ENCODE measurements around the gene RNF169.

RNF169 gene

DNA sequence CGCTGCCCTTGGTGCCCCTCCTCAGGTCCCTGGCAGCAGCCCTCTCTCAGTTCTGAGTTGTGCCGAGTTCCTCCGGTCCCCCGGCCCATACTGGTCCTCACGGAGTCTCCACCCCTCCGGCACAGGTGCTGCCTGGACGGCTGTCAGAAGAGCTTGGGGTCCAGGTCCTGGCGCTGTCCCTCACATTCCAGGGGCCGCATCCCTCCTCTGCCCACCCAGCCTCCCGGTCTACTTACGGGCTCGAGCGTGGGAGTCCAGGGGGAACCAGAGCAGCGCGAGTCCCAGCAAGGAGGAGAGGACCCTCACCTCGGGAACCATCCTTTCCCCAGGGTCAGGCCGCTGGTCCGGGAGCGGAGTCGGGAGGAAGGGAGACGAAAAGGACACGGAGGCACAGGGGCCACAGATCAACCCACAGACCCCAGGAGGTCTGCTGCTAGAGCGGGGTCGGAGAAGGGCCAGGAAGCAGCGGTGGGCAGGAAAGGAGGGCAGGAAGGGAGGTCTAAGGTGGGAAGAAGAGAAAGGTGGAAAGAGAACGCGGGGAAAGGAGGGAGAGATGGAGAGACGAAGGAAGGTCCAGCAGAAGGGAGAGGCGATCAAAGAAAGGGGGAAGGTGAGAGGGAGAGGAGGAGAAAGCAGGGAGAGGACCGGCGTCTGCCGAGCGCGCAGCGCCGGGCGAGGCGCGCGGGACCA is 17.9 kb upstream of the RNF169 start:
- no peaks in the 10 kb centered on the region for H3K79me1 ChIP-seq (ENCODE audit: low read depth, low read length)
- H3K14ac ChIP-seq (ENCODE audit: low read length), result no peak overlapping the region
- no peak overlapping the region for H3K23ac ChIP-seq (ENCODE audit: low read depth, low read length, poor library complexity)
- H2AFZ ChIP-seq (ENCODE audit: low read length), result peak overlapping the region; percentile 89
- peak overlapping the region; percentile 71 for H3K18ac ChIP-seq (ENCODE audit: low read length)
- H3K36me3 ChIP-seq (replicated peaks in 1 of 2; ENCODE audit: control insufficient read depth in 2 of 2, insufficient read depth in 2 of 2, low read length in 2 of 2), result no peaks in the 10 kb centered on the region
- H2BK12ac ChIP-seq (ENCODE audit: low read length), result no peak overlapping the region
- no peak overlapping the region for H4K91ac ChIP-seq (ENCODE audit: low read depth, low read length, poor library complexity)
- H3K4ac ChIP-seq (ENCODE audit: low read length), result no peak overlapping the region
- H3K4me2 ChIP-seq (ENCODE audit: insufficient read depth, low read length, poor library complexity, severe bottlenecking), result peak overlapping the region; percentile 90
- peaks cover 11 to 89% (median 43%) of the 10 kb centered on the region in 3 experiments for H3K27me3 ChIP-seq (ENCODE audit: control insufficient read depth in 3 of 3, insufficient read depth in 3 of 3, low read depth in 1 of 3, low read length in 3 of 3)
- WGBS, 2 donors (ENCODE audit: extremely low coverage in 2 of 2, insufficient read length in 2 of 2, insufficient replicate concordance in 1 of 2), result no CpG with 5 or more reads among the region's 40 CpGs
- H3K9me3 ChIP-seq (replicated peaks in 1 of 2; ENCODE audit: control insufficient read depth in 2 of 2, insufficient read depth in 1 of 2, low read depth in 1 of 2, low read length in 2 of 2), result peaks cover 0 to 7% of the 10 kb centered on the region in 2 donors
- no peak overlapping the region for H3K27ac ChIP-seq (replicated peaks; ENCODE audit: low read length)
- H2BK5ac ChIP-seq (ENCODE audit: low read length), result peak overlapping the region; percentile 31
- no peak overlapping the region for H2BK15ac ChIP-seq (ENCODE audit: low read length)
- H3K9ac ChIP-seq (ENCODE audit: low read depth, low read length, poor library complexity), result peak overlapping the region; percentile 56
- no peak for DNase-seq (ENCODE audit: low spot score)
- peak overlapping the region; percentile 21 for H2AK5ac ChIP-seq (ENCODE audit: low read depth, low read length)
- no peak overlapping the region for H4K8ac ChIP-seq (ENCODE audit: low read depth, low read length)
- peak overlapping the region; percentile 38 to 76 for H3K4me3 ChIP-seq (ENCODE audit: low read length in 2 of 2)
- H2BK120ac ChIP-seq (ENCODE audit: low read depth, low read length), result no peak overlapping the region
- peaks cover 0 to 6% of the 10 kb centered on the region in 2 donors for H3K4me1 ChIP-seq (ENCODE audit: control insufficient read depth in 2 of 2, insufficient read depth in 1 of 2, low read depth in 1 of 2, low read length in 2 of 2)

- no peak for DNase-seq (ENCODE audit: low spot score)
- peak within 1 kb of the TSS; percentile 31 for H2BK5ac ChIP-seq (ENCODE audit: low read length)
- H4K8ac ChIP-seq (ENCODE audit: low read depth, low read length), result no peak within 1 kb of the TSS
- peak within 1 kb of the TSS; percentile 17 for H3K23ac ChIP-seq (ENCODE audit: low read depth, low read length, poor library complexity)
- no peak within 1 kb of the TSS for H3K14ac ChIP-seq (ENCODE audit: low read length)
- H2AK5ac ChIP-seq (ENCODE audit: low read depth, low read length), result peak within 1 kb of the TSS; percentile 21
- H2AFZ ChIP-seq (ENCODE audit: low read length), result peak within 1 kb of the TSS; percentile 89
- H3K27me3 ChIP-seq (ENCODE audit: control insufficient read depth in 3 of 3, insufficient read depth in 3 of 3, low read depth in 1 of 3, low read length in 3 of 3), result peaks cover 11 to 82% (median 43%) of the 10 kb centered on the region in 3 experiments
- H3K18ac ChIP-seq (ENCODE audit: low read length), result peak within 1 kb of the TSS; percentile 81
- H3K9ac ChIP-seq (ENCODE audit: low read depth, low read length, poor library complexity), result peak within 1 kb of the TSS; percentile 56
- no peak within 1 kb of the TSS for H4K91ac ChIP-seq (ENCODE audit: low read depth, low read length, poor library complexity)
- no peak within 1 kb of the TSS for H3K4ac ChIP-seq (ENCODE audit: low read length)
- H3K4me3 ChIP-seq (ENCODE audit: low read length in 2 of 2), result peak within 1 kb of the TSS; percentile 38 to 76
- no peak within 1 kb of the TSS for H2BK15ac ChIP-seq (ENCODE audit: low read length)
- H3K27ac ChIP-seq (replicated peaks; ENCODE audit: low read length), result no peak within 1 kb of the TSS
- H3K79me1 ChIP-seq (ENCODE audit: low read depth, low read length), result no peaks in the 10 kb centered on the region
- peaks cover 0 to 7% of the 10 kb centered on the region in 2 donors for H3K9me3 ChIP-seq (replicated peaks in 1 of 2; ENCODE audit: control insufficient read depth in 2 of 2, insufficient read depth in 1 of 2, low read depth in 1 of 2, low read length in 2 of 2)
- H2BK120ac ChIP-seq (ENCODE audit: low read depth, low read length), result peak within 1 kb of the TSS; percentile 30
- H3K36me3 ChIP-seq (replicated peaks in 1 of 2; ENCODE audit: control insufficient read depth in 2 of 2, insufficient read depth in 2 of 2, low read length in 2 of 2), result no peaks in the 10 kb centered on the region
- no peak within 1 kb of the TSS for H2BK12ac ChIP-seq (ENCODE audit: low read length)
- no CpG with 5 or more reads among the region's 69 CpGs for WGBS, 2 donors (ENCODE audit: extremely low coverage in 2 of 2, insufficient read length in 2 of 2, insufficient replicate concordance in 1 of 2)
- H3K4me2 ChIP-seq (ENCODE audit: insufficient read depth, low read length, poor library complexity, severe bottlenecking), result peak within 1 kb of the TSS; percentile 90
- H3K4me1 ChIP-seq (ENCODE audit: control insufficient read depth in 2 of 2, insufficient read depth in 1 of 2, low read depth in 1 of 2, low read length in 2 of 2), result peaks cover 0 to 6% of the 10 kb centered on the region in 2 donors
Measured at GRCh38 chr11:74731301-74732094, 17.2 kb upstream of the RNF169 start, which contains the start of gene CHRDL2. TSS of gene CHRDL2 (minus strand) at chr11:74731426. CDS start at chr11:74730888, 538 bp downstream.

- no peaks in the 10 kb centered on the region for H3K79me1 ChIP-seq (ENCODE audit: low read depth, low read length)
- H4K8ac ChIP-seq (ENCODE audit: low read depth, low read length), result no peak overlapping the region
- H3K27me3 ChIP-seq (ENCODE audit: control insufficient read depth in 3 of 3, insufficient read depth in 3 of 3, low read depth in 1 of 3, low read length in 3 of 3), result peaks cover 11 to 62% (median 32%) of the 10 kb centered on the region in 3 experiments
- H3K4ac ChIP-seq (ENCODE audit: low read length), result no peak overlapping the region
- H3K18ac ChIP-seq (ENCODE audit: low read length), result no peak overlapping the region
- no peak overlapping the region for H2AFZ ChIP-seq (ENCODE audit: low read length)
- H4K91ac ChIP-seq (ENCODE audit: low read depth, low read length, poor library complexity), result no peak overlapping the region
- no peak overlapping the region for H2AK5ac ChIP-seq (ENCODE audit: low read depth, low read length)
- no peak overlapping the region for H3K4me3 ChIP-seq (ENCODE audit: low read length in 2 of 2)
- peaks cover 0 to 7% of the 10 kb centered on the region in 2 donors for H3K9me3 ChIP-seq (replicated peaks in 1 of 2; ENCODE audit: control insufficient read depth in 2 of 2, insufficient read depth in 1 of 2, low read depth in 1 of 2, low read length in 2 of 2)
- peaks cover 0 to 6% of the 10 kb centered on the region in 2 donors for H3K4me1 ChIP-seq (ENCODE audit: control insufficient read depth in 2 of 2, insufficient read depth in 1 of 2, low read depth in 1 of 2, low read length in 2 of 2)
- H3K36me3 ChIP-seq (replicated peaks in 1 of 2; ENCODE audit: control insufficient read depth in 2 of 2, insufficient read depth in 2 of 2, low read length in 2 of 2), result no peaks in the 10 kb centered on the region
- no peak overlapping the region for H3K27ac ChIP-seq (replicated peaks; ENCODE audit: low read length)
- no peak overlapping the region for H2BK120ac ChIP-seq (ENCODE audit: low read depth, low read length)
- H3K9ac ChIP-seq (ENCODE audit: low read depth, low read length, poor library complexity), result no peak overlapping the region
- no peak overlapping the region for H3K14ac ChIP-seq (ENCODE audit: low read length)
- no CpG with 5 or more reads among the region's 1 CpG for WGBS, 2 donors (ENCODE audit: extremely low coverage in 2 of 2, insufficient read length in 2 of 2, insufficient replicate concordance in 1 of 2)
- no peak overlapping the region for H3K4me2 ChIP-seq (ENCODE audit: insufficient read depth, low read length, poor library complexity, severe bottlenecking)
- H2BK12ac ChIP-seq (ENCODE audit: low read length), result no peak overlapping the region
- H2BK15ac ChIP-seq (ENCODE audit: low read length), result no peak overlapping the region
- H2BK5ac ChIP-seq (ENCODE audit: low read length), result no peak overlapping the region
- no peak for DNase-seq (ENCODE audit: low spot score)
- no peak overlapping the region for H3K23ac ChIP-seq (ENCODE audit: low read depth, low read length, poor library complexity)
Measured at GRCh38 chr11:74734559-74734925, 14.1 kb upstream of the RNF169 start.

DNA sequence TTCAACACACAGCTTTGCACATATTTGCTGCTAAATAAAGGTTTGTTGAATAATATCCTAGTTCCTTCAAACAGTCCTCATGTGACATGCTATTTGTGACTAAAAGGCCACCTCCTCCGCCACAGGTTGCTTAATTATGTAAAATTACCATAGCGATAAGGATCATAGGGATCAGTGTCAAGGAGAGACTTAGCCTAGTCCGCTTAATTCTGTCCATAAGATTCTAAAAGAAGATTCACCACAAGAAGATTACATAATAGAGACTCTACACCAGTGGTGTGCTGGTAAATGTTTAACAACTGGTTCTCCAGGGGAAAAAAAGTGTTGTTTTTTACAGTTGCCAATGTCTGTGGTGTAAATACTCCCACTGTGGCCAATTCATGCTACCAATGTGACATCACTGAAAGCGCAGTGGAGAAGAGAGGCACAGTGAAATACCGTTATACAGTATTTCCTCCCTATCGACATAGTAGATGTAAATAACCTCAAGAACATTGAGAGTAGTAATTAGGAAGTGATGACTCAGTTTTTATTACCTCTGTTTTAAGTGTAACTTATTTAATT is 13.2 kb upstream of the RNF169 start:
- Histone ChIP-seq H3K4me2 (ENCODE audit: insufficient read depth, low read length, poor library complexity, severe bottlenecking) (no peak overlapping the region), H2AK5ac (ENCODE audit: low read depth, low read length) (no peak overlapping the region), H2BK120ac (ENCODE audit: low read depth, low read length) (no peak overlapping the region), H3K27ac (replicated peaks; ENCODE audit: low read length) (no peak overlapping the region), H3K27me3 (ENCODE audit: control insufficient read depth in 3 of 3, insufficient read depth in 3 of 3, low read depth in 1 of 3, low read length in 3 of 3) (peaks cover 10 to 53% (median 23%) of the 10 kb centered on the region in 3 experiments), H2BK15ac (ENCODE audit: low read length) (no peak overlapping the region), H3K79me1 (ENCODE audit: low read depth, low read length) (no peaks in the 10 kb centered on the region), H4K91ac (ENCODE audit: low read depth, low read length, poor library complexity) (no peak overlapping the region), H2AFZ (ENCODE audit: low read length) (no peak overlapping the region), H2BK12ac (ENCODE audit: low read length) (no peak overlapping the region), H3K4me3 (ENCODE audit: low read length in 2 of 2) (no peak overlapping the region), H3K4me1 (ENCODE audit: control insufficient read depth in 2 of 2, insufficient read depth in 1 of 2, low read depth in 1 of 2, low read length in 2 of 2) (peaks cover 0 to 6% of the 10 kb centered on the region in 2 donors), H3K36me3 (replicated peaks in 1 of 2; ENCODE audit: control insufficient read depth in 2 of 2, insufficient read depth in 2 of 2, low read length in 2 of 2) (no peaks in the 10 kb centered on the region), H3K4ac (ENCODE audit: low read length) (no peak overlapping the region), H3K9ac (ENCODE audit: low read depth, low read length, poor library complexity) (no peak overlapping the region), H3K9me3 (replicated peaks in 1 of 2; ENCODE audit: control insufficient read depth in 2 of 2, insufficient read depth in 1 of 2, low read depth in 1 of 2, low read length in 2 of 2) (peaks cover 2 to 13% of the 10 kb centered on the region in 2 donors), H3K23ac (ENCODE audit: low read depth, low read length, poor library complexity) (no peak overlapping the region), H4K8ac (ENCODE audit: low read depth, low read length) (no peak overlapping the region), H2BK5ac (ENCODE audit: low read length) (no peak overlapping the region), H3K14ac (ENCODE audit: low read length) (no peak overlapping the region), H3K18ac (ENCODE audit: low read length) (no peak overlapping the region)
- no CpG with 5 or more reads among the region's 6 CpGs for WGBS, 2 donors (ENCODE audit: extremely low coverage in 2 of 2, insufficient read length in 2 of 2, insufficient replicate concordance in 1 of 2)
- no peak for DNase-seq (ENCODE audit: low spot score)

Measured in neuronal stem cell (in vitro differentiated cells).